ENCODE measurements around the gene ENTPD2. TPM values are rescaled to one million over a fixed set of nuclear protein-coding genes. Genes with fewer than 3 reads are reported as not detected.

The ENTPD2 gene
- total RNA-seq, 1 donor from 2014 or later: 0.41 TPM

DNA sequence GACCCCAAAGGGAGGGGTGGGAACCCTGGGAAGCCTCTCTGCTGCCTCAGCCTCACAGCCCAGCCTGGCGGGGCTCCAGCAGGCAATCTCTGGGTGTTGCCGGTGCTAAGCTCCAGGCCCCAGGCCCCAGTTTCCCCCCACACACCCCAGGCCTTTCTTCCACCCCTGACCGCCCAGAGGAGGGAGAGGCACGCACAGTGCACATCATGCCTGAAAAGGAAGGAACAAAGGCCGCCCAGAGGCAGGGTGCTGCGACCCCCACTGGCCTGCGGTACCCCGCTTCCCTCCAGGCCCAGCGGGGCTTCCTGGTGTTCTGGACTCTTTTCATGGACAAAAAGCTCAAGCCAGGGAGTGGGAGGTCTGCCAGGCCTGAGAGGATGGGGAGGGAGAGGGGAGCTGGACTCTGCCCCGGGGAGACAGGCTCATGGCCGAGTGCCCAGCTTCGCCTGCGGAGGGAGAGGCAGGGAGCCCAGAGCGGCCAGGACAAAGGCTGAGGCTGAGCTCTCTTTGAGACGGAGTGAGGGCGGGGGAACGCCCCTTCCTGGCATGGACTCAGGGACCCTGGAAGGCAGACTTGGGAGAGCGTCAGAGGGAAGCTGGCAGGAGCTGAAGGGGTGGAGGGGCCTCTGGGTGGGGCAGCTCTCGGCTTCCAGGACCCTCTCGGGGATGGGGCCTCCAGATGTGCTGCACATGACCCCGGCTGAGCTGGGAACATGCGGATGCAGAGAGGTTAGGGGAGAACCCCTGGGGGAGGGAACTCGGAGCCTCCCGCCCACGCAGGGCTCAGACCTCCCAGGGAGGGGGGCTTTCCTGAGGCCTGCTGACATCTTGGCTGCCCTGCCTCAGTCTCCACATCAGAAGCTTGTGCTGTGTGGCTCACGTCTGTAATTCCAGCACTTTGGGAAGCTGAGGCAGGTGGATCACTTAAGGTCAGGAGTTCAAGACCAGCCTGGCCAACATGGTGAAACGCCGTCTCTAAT is 1.8 kb upstream of the ENTPD2 start:
- Histone ChIP-seq H3K27me3 (peaks cover 32% of the 10 kb centered on the region), H3K27ac (no peak overlapping the region), H3K4me1 (peaks cover 22% of the 10 kb centered on the region), H3K9me3 (no peaks in the 10 kb centered on the region), H3K4me3 (no peak overlapping the region), H3K36me3 (no peaks in the 10 kb centered on the region)
- TF ChIP-seq, protein P1, sequence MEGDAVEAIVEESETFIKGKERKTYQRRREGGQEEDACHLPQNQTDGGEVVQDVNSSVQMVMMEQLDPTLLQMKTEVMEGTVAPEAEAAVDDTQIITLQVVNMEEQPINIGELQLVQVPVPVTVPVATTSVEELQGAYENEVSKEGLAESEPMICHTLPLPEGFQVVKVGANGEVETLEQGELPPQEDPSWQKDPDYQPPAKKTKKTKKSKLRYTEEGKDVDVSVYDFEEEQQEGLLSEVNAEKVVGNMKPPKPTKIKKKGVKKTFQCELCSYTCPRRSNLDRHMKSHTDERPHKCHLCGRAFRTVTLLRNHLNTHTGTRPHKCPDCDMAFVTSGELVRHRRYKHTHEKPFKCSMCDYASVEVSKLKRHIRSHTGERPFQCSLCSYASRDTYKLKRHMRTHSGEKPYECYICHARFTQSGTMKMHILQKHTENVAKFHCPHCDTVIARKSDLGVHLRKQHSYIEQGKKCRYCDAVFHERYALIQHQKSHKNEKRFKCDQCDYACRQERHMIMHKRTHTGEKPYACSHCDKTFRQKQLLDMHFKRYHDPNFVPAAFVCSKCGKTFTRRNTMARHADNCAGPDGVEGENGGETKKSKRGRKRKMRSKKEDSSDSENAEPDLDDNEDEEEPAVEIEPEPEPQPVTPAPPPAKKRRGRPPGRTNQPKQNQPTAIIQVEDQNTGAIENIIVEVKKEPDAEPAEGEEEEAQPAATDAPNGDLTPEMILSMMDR (IDR thresholded peaks at IDR 0.05): no peak
- DNase-seq (no peak), ATAC-seq (peak; percentile 42)
- intact Hi-C loops (cut with DNase I): no loop called here

DNA sequence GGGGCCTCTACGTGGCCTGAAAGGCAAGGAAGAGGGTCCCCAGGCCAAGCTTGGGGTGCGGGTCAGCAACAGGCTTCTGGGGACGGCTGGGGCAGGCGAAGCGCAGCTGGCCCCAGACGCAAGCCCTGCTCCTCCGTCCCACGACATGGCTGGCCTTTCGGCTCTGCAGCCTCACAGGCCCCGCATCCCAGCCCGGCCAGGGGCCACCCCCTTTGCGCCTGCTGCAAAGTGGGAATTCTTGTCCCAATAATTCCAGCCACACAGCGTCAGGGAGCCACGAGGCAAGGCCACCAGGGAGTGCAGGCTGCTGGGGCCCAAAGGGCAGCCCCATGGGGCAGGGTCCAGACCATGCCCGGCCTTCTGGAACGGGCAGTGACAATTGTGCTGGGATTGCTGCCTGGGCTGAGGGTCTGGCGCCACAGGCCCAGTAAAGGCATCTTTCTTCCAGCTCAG is 1.1 kb upstream of the ENTPD2 start:
- no peak for ATAC-seq
- no peak for DNase-seq
- Histone ChIP-seq H3K4me3 (no peak overlapping the region), H3K36me3 (no peaks in the 10 kb centered on the region), H3K27me3 (peaks cover 37% of the 10 kb centered on the region), H3K4me1 (peaks cover 22% of the 10 kb centered on the region), H3K9me3 (no peaks in the 10 kb centered on the region), H3K27ac (no peak overlapping the region)
- intact Hi-C loops (cut with DNase I): no loop called here
- TF ChIP-seq, protein P1 (IDR thresholded peaks at IDR 0.05): no peak

DNA sequence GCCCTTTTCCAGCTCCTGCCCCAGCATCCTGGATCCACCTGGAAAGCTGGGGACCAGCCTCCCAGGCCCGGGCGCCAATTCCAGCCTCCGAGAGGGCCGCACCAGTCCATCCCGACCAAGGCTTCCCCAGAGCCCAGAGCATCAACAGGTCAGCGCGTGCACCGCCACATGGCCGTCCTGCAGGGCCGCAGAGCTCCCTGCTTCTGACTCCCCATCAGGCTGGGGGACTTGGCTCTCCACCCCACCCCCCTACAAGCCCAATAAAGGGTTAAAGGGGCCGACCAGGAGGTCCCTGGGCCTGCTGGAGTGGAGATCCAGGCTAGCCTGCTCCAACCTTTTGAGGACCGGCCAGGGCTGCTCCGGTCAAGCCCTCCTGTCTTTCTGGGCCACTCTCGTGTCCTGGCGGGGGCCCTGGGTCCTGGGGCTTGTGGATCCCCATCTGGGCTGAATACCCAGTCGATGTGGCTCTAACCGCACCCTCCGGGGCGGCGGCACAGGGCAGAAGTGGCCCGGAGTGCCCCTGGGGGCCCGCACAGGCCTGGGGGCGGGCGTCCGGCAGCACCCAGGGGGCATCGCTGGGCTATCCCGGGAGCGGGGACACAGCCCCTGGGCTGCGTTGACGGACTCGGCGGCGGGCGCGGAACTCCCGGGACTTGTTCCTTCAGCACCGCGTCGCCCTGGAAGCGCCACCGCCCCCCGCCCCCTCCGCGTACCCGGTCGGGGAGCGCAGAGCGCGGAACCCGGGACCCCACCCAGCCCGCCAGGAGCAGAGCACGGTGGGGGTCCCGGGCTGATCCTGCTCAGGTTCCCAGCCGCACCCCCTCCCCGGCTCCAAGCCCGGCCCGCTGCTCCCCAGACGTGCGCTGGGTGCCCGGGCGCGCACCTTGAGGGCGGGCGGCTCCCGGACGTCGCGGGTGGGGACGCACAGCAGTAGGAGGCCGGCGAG is 590 bp downstream of the ENTPD2 start:
- TF ChIP-seq, protein P1 (IDR thresholded peaks at IDR 0.05): no peak
- intact Hi-C loops (cut with DNase I): no loop called here
- H3K4me3 ChIP-seq: peak overlapping the region; percentile 36
- DNase-seq (no peak), ATAC-seq (peak; percentile 23)
- H3K27me3 ChIP-seq: peaks cover 50% of the 10 kb centered on the region
- no peaks in the 10 kb centered on the region for H3K36me3 ChIP-seq
- no peaks in the 10 kb centered on the region for H3K9me3 ChIP-seq
- H3K4me1 ChIP-seq: peaks cover 22% of the 10 kb centered on the region
- no peak overlapping the region for H3K27ac ChIP-seq

DNA sequence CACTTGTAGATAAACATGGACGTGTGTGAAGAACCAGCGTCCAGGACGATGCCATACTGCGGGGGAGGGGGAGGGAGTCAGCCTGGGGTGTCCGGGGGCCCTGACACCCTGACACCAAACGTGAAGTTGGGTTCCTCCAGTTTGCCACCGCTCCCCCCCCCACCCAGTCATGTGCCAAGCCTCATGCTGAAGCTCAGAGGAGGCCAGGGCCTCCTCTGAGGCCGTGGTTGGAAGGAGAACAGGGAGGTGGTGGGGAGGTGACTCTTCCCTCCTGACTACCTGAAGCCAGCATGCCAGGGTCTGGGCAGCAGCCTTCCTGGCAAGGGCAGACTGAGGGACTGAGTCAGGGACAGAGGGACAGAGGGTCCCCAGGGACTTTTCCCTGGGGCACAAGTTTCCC is 1.6 kb downstream of the ENTPD2 start:
- no peak overlapping the region for H3K27ac ChIP-seq
- intact Hi-C loops (cut with DNase I): no loop called here
- no peaks in the 10 kb centered on the region for H3K9me3 ChIP-seq
- ATAC-seq (no peak), DNase-seq (no peak)
- H3K4me1 ChIP-seq: peaks cover 22% of the 10 kb centered on the region
- TF ChIP-seq, protein P1 (IDR thresholded peaks at IDR 0.05): no peak
- H3K27me3 ChIP-seq: peaks cover 59% of the 10 kb centered on the region
- H3K36me3 ChIP-seq: no peaks in the 10 kb centered on the region
- no peak overlapping the region for H3K4me3 ChIP-seq

DNA sequence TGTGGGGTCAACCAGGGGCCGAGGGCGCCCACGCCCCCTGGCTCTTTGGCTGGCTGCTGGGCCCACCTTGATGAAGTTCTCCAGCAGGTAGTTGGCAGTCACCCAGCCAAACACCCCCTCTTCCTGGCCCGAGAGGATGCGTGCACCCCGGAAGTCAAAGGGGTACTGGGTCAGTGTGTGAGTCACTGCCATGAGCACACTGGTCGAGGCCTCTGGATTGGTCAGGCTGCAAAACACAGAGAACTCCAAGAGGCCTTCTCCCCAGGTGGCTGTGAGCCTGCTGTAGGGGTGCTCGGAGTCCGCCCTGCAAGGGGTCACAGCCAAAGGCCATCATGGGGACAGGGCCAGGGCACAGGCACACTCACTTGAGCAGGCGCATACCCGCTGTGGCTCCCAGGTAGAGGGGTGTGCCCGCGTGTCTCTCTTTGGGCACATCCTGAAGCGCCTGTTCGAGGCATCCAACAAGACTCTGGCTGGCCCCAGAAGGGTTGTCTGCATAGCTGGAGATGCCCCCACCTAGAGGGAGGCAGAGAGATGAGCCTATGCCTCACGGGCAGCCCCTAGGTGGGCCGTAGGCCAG is 2.6 kb downstream of the ENTPD2 start:
- H3K4me3 ChIP-seq: no peak overlapping the region
- peaks cover 61% of the 10 kb centered on the region for H3K27me3 ChIP-seq
- H3K9me3 ChIP-seq: no peaks in the 10 kb centered on the region
- ATAC-seq: no peak
- H3K27ac ChIP-seq: no peak overlapping the region
- TF ChIP-seq, protein P1 (IDR thresholded peaks at IDR 0.05): no peak
- H3K36me3 ChIP-seq: no peaks in the 10 kb centered on the region
- no peak for DNase-seq
- H3K4me1 ChIP-seq: peaks cover 27% of the 10 kb centered on the region
- intact Hi-C loops (cut with DNase I): no loop called here
